VCaP (cell line): ENCODE measurements around the gene PARD6G.
"Not testable (repeated sequence)": the region's sequence is repeated elsewhere in the genome, so short reads cannot be mapped to it uniquely, and the experiment has no call there.

Experiments used
- H3K27ac ChIP-seq: fragments of 450-650 bp; 2 replicates; pipeline ENCODE4 v1.5.1; 2017
- CTCF ChIP-seq: fragments of 450-650 bp; conservative IDR thresholded peaks from 2 replicates; pipeline ENCODE4 v1.5.1; 2017; ENCODE audit warnings: mild to moderate bottlenecking, moderate library complexity

The PARD6G gene

DNA sequence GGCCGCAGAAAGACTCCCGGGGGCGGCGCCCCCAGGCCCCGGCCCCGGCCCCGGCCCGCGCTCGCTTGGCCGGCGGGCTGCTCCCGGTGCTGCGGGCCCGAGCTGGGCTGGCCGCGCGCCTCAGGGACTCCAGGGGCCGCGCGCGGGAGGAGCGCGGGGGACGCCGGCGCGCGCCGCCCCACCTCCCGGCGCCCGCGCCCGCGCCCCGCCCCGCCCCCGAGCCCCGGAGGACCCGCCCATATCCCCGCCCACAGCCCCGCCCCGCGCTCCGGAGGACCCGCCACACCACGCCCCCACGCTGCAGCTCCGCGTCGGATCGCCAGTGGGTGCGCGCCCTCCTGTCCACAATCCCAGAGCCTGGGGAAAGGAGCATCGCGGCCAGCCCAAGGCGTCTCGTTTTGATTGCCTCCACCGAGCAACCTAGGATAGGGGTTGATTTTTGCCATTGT lies at the start of gene PARD6G:
TSS of gene PARD6G (minus strand) at position 122 of the 449 bp plus-strand sequence. CDS start 166 bp downstream, outside the sequence.
- peak within 1 kb of the TSS; percentile 68; the same call in 1 of the 2 replicates for H3K27ac ChIP-seq

DNA sequence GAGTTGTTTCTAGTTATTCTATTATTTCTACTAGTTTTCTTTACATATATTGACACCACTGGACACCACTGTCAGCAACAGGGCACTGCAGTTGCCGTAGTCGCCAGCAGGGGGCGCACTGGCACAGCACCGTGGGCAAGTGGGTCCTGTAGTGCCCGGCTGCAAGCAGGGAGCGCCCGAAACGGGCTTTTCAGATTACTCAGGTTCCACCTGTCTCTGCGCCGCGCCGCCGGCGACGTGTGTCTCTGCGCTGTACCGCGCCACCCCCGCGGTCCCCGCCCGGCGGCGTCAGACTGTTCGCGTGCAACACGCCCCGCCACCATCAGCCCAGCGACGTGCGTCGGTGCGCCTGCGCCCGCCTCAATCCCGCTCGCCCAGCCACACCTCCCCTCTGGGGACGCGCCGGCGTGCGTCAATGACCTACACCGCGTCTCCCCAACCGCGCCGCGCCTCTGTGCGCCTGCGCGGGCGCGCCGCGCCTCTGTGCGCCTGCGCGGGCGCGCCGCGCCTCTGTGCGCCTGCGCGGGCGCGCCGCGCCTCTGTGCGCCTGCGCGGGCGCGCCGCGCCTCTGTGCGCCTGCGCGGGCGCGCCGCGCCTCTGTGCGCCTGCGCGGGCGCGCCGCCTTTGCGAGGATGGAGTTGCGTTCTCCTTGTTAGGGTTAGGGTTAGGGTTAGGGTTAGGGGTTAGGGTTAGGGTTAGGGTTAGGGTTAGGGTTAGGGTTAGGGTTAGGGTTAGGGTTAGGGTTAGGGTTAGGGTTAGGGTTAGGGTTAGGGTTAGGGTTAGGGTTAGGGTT lies 15.1 kb upstream of the PARD6G start:
- TF ChIP-seq CTCF: peak; percentile 68
- H3K27ac ChIP-seq: not testable (repeated sequence)

More for the DNA sequence above, at the start of gene PARD6G:
- TF ChIP-seq CTCF: peak; percentile 15; the same call in 1 of the 2 replicates

- no peak overlapping the region for H3K27ac ChIP-seq
- no peak for TF ChIP-seq CTCF
These were observed 12.3 kb upstream of the PARD6G start for GRCh38 chr18:80259610-80260009.

- no peak overlapping the region for H3K27ac ChIP-seq
- no peak for TF ChIP-seq CTCF
These were observed 11.3 kb upstream of the PARD6G start for GRCh38 chr18:80258640-80259039.

DNA sequence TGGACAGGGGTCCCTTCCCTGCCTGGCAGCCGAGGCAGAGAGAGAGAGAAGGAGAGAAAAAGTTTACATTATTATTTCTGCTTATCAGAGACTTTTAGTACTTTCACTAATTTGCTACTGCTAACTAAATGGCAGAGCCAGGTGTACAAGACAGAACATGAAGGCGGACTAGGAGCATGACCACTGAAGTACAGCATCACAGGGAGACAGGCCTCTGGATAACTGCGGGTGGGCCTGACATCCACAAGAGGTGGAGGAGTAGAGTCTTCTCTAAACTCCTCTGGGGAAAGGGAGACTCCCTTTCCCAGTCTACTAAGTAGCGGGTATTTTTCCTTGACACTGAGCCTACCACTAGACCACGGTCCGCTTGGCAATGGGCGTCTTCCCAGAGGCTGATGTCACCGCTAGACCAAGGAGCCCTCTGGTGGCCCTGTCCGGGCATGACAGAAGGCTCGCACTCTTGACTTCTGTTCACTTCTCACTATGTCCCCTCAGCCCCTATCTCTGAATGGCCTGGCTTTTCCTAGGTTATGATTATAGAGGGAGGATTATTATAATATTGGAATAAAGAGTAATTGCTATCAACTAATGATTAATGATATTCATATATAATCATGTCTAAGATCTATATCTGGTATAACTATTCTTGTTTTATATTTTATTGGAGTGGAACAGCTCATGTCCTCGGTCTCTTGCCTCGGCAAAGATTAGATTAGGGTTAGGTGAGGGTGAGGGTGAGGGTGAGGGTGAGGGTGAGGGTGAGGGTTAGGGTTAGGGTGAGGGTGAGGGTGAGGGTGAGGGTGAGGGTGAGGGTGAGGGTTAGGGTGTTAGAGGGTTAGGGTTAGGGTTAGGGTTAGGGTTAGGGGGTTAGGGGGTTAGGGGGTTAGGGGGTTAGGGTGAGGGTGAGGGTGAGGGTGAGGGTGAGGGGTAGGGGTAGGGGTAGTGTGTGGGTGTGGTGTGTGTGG lies 10.5 kb upstream of the PARD6G start:
- TF ChIP-seq CTCF: peak; percentile 83

DNA sequence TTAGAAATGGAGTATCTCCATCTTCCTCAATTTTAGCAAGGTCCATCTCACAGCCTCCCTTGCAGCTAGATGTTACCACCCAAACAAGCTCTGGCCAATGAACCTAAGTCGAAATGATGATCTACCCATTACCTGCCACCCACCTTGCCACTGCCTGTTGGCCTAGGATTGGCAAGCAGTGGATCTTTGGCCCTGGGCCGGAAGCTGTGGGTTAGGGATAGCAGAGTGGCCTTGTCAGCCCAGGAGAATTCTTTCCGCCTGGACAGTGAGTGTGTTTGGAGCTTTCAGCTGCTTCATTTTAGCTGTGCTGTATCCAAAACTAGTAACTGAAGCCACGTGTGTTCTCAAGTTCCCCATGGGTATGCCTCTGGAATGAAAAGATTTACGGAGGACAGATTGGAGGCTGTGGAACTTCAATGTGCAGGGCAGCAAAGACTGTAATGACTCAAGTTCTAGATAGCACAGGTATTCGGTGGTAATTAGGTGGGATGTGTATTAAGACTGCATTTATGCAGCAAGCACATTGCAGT lies 7.7 kb upstream of the PARD6G start:
- no peak overlapping the region for H3K27ac ChIP-seq
- no peak for TF ChIP-seq CTCF

More for the DNA sequence above, 10.5 kb upstream of the PARD6G start:
- H3K27ac ChIP-seq: not testable (repeated sequence)
